IPS-20b (cell line): Measurements from ENCODE around the gene DAB2IP.

Experiments used
- H3K27ac ChIP-seq: one replicate; pipeline ENCODE4 v1.5.1; 2013; ENCODE audit warnings: low read length
- H3K27me3 ChIP-seq: 2 replicates; pipeline ENCODE4 v1.6.1; 2013; ENCODE audit warnings: mild to moderate bottlenecking, low read length, inconsistent platforms; ENCODE audit not compliant: insufficient read depth
- H3K36me3 ChIP-seq: 2 replicates; pipeline ENCODE4 v1.6.1; 2013; ENCODE audit warnings: low read depth, mild to moderate bottlenecking, inconsistent platforms, low read length, moderate library complexity; ENCODE audit not compliant: insufficient read depth
- H3K4me1 ChIP-seq: 2 replicates; pipeline ENCODE4 v1.6.1; 2013; ENCODE audit warnings: mild to moderate bottlenecking, control low read depth, inconsistent platforms, low read length, moderate library complexity; ENCODE audit not compliant: insufficient read depth
- H3K4me3 ChIP-seq: 2 replicates; pipeline ENCODE4 v1.5.1; 2013; ENCODE audit warnings: mild to moderate bottlenecking, low read length, inconsistent platforms
- H3K9ac ChIP-seq: 2 replicates; pipeline ENCODE4 v1.6.1; 2013; ENCODE audit warnings: low read depth, mild to moderate bottlenecking, inconsistent platforms, low read length, moderate library complexity
- H3K9me3 ChIP-seq: 2 replicates; pipeline ENCODE4 v1.6.1; 2013; ENCODE audit warnings: mild to moderate bottlenecking, low read depth, low read length, inconsistent platforms; ENCODE audit not compliant: insufficient read depth

DAB2IP gene

DNA sequence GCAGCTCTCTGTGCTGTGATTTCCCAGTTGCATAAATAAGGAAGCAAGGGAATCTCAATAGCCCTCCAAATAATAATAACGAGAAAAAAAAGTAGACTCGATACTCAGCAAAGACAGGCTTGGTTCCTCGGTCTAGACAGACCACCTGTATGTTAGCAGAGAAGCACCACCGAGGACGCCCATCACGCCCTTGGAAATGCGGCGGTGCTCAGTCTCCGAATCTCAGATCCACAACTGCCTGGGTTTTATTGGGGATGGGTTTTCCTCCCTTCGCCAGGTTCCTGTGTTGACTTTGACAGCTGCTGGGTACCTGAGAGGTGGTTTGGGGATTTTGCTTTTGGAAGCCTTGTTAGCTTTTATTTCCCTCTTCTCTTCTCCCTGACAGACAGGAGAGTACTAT, 7.2 kb downstream of the DAB2IP start:
- no peaks in the 10 kb centered on the region for H3K36me3 ChIP-seq
- H3K9ac ChIP-seq: no peak overlapping the region
- H3K27ac ChIP-seq: no peak overlapping the region
- no peaks in the 10 kb centered on the region for H3K27me3 ChIP-seq
- peaks cover 10% of the 10 kb centered on the region; the same call in 1 of the 2 replicates for H3K4me1 ChIP-seq
- no peaks in the 10 kb centered on the region for H3K9me3 ChIP-seq
- no peak overlapping the region for H3K4me3 ChIP-seq

DNA sequence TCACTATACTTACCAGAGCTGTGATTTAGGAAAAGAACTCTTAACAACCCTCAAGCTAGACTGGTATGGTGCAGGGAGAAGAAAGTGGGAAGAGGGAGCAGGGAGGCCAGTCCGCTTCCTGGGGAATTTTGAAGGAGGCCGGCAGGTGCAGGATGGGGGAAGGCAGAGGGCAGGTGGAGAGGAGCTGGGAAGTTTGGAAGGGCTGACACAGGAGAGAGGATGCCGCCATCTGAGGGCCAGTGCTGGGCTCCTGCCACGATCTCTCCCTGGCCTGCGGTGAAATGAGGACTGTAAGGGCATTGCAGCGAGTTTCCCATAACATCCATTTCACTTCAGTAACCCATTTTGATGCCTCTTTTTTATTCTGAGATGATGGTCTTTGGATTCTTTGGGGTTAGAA, 8.9 kb downstream of the DAB2IP start:
- H3K36me3 ChIP-seq: no peaks in the 10 kb centered on the region
- H3K27me3 ChIP-seq: no peaks in the 10 kb centered on the region
- H3K9me3 ChIP-seq: no peaks in the 10 kb centered on the region
- no peak overlapping the region for H3K9ac ChIP-seq
- no peak overlapping the region for H3K27ac ChIP-seq
- H3K4me3 ChIP-seq: no peak overlapping the region
- H3K4me1 ChIP-seq: peaks cover 9% of the 10 kb centered on the region; the same call in 1 of the 2 replicates

DNA sequence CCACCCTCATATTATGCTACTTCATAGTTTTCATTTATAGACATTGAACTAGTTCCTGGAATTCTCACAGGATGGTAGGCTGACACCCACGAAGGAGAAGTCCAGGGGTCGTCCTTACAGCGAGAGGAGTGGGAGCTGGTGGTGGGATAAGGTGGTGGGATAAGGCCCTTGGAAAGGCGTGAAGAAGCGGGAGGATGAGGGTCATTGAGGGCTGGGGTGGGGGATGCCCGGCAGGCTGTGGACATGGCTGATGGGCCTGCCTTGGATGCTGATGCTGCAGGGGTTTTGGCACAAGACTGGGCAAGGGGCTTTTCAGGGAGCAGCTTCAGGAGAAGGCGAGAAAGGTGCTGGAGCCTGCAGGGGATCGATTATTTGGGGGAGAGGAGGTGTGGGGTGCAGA, 9.4 kb downstream of the DAB2IP start:
- H3K27me3 ChIP-seq: no peaks in the 10 kb centered on the region
- no peak overlapping the region for H3K4me3 ChIP-seq
- no peak overlapping the region for H3K9ac ChIP-seq
- H3K36me3 ChIP-seq: no peaks in the 10 kb centered on the region
- H3K27ac ChIP-seq: no peak overlapping the region
- H3K9me3 ChIP-seq: no peaks in the 10 kb centered on the region
- H3K4me1 ChIP-seq: peaks cover 9% of the 10 kb centered on the region; the same call in 1 of the 2 replicates

DNA sequence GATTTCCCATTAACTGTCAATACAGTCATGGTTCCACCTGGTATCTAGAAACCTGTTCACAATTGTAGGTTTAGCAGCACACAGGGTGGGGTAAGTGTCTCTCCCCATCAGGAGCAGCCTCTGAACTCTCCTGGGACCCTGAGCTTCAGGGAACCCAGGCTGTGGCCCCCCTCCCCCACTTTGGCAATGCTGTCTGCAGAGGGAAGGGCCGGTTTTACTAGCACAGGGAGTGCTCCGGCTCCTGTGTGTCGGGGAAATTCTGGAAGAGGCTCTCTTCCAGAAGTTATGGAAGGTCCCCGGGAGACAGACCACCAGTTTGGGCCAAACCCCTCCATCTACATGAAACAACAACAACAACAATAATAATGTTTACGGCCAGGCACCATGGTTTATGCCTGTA, 9.9 kb downstream of the DAB2IP start:
- Histone ChIP-seq H3K4me3 (no peak overlapping the region), H3K9me3 (no peaks in the 10 kb centered on the region), H3K9ac (no peak overlapping the region), H3K27ac (no peak overlapping the region), H3K4me1 (peaks cover 9% of the 10 kb centered on the region; the same call in 1 of the 2 replicates), H3K27me3 (no peaks in the 10 kb centered on the region), H3K36me3 (no peaks in the 10 kb centered on the region)

GRCh38 chr9:121662359-121662758, 10.9 kb downstream of the DAB2IP start:
- Histone ChIP-seq H3K27me3 (no peaks in the 10 kb centered on the region), H3K36me3 (no peaks in the 10 kb centered on the region), H3K9me3 (no peaks in the 10 kb centered on the region), H3K4me1 (peaks cover 9% of the 10 kb centered on the region; the same call in 1 of the 2 replicates), H3K9ac (no peak overlapping the region), H3K4me3 (no peak overlapping the region), H3K27ac (no peak overlapping the region)

DNA sequence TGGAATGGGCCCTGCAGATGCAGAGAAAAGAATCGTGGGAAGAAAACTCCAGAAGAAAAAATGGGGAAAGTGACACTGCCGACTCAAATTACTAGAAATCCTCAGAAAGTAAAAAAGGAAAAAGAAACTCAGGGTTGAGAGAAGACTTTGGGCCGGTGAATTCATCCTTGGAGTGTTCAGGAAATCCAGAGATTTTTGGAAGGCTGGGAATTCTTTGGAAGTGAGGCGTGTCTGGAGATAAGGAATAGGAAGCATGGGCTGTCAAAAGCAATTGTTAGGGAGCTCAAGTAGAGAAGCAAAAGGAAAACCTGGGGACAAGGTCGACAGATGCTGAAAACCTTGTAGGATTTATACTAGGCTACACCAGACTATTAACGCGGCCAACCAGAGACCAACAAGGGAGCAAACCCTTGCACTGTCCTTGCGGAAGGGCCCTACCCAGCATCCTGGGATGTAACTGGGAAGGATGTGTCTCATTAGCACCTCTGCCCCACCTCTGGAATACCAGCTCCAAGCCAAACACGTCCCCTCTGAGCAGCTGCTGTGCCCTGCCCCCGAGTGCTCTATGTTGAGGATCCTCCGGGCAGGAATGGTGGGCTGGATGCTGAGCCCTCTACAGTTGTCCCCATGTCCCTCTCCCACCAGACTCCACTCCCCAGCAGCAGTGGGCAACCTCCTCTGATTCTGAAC, 11.6 kb downstream of the DAB2IP start:
- Histone ChIP-seq H3K4me1 (peaks cover 9% of the 10 kb centered on the region; the same call in 1 of the 2 replicates), H3K27ac (no peak overlapping the region)

DNA sequence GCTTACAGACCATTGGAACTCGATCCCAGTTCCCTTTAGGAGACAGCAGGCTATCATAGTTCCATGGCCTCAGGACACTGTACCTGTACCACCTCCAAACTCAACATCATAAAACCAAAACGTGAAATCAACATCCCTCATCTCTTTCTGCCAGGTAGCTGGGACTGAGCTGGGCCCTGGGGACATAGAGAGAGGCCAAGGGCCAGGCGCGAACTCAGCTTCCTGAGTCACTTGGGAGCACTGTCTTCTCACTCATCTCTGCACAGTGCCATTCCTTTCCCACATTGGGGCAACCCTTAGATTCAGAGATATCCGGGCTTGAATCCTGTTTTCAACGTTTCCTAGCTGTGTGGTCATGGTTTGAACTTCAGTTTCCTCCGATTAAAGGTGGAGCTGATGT, 12.2 kb downstream of the DAB2IP start:
- no peak overlapping the region for H3K4me3 ChIP-seq
- no peaks in the 10 kb centered on the region for H3K9me3 ChIP-seq
- no peak overlapping the region for H3K9ac ChIP-seq
- H3K4me1 ChIP-seq: peaks cover 9% of the 10 kb centered on the region; the same call in 1 of the 2 replicates
- no peak overlapping the region for H3K27ac ChIP-seq
- H3K36me3 ChIP-seq: no peaks in the 10 kb centered on the region
- no peaks in the 10 kb centered on the region for H3K27me3 ChIP-seq

More for the DNA sequence above, 11.6 kb downstream of the DAB2IP start:
- Histone ChIP-seq H3K9ac (no peak overlapping the region), H3K4me3 (no peak overlapping the region), H3K9me3 (no peaks in the 10 kb centered on the region), H3K27me3 (no peaks in the 10 kb centered on the region), H3K36me3 (no peaks in the 10 kb centered on the region)

GRCh38 chr9:121666294-121666693, 14.9 kb downstream of the DAB2IP start:
- H3K9ac ChIP-seq: no peak overlapping the region
- H3K27ac ChIP-seq: no peak overlapping the region
- peaks cover 9% of the 10 kb centered on the region; the same call in 1 of the 2 replicates for H3K4me1 ChIP-seq
- no peaks in the 10 kb centered on the region for H3K27me3 ChIP-seq
- H3K9me3 ChIP-seq: no peaks in the 10 kb centered on the region
- H3K36me3 ChIP-seq: no peaks in the 10 kb centered on the region
- H3K4me3 ChIP-seq: no peak overlapping the region

DNA sequence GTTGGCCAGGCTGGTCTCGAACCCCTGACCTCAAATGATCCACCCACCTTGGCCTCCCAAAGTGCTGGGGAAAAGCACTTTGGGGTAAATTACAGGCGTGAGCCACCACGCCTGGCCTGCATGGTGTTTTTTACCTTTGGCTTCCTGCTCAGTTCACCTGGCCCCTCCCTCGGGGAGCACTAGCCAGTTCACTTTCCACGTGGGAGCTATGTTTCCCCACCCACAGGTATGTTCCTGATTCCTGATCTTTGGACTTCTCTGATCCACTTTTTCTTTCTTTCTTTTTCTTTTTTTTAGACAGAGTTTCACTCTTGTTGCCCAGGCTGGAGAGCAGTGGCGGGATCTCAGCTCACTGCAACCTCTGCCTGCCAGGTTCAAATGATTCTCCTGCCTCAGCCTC, 15.8 kb downstream of the DAB2IP start:
- Histone ChIP-seq H3K27me3 (no peaks in the 10 kb centered on the region), H3K9ac (no peak overlapping the region), H3K9me3 (no peaks in the 10 kb centered on the region), H3K4me1 (peaks cover 9% of the 10 kb centered on the region; the same call in 1 of the 2 replicates), H3K4me3 (no peak overlapping the region), H3K27ac (no peak overlapping the region), H3K36me3 (no peaks in the 10 kb centered on the region)

DNA sequence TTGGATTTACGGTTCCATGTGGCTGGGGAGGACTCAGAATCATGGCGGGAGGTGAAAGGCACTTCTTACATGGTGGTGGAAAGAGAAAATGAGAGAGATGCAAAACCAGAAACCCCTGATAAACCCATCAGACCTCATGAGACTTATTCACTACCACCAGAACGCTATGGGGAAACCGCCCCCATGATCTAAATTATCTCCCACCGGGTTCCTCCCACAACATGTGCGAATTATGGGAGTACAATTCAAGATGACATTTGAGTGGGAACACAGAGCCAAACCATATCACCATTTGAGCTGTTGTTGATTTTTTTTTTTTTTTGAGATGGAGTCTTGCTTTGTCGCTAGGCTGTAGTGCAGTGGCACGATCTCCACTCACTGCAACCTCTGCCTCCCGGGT, 16.5 kb downstream of the DAB2IP start:
- H3K9ac ChIP-seq: no peak overlapping the region
- no peak overlapping the region for H3K4me3 ChIP-seq
- H3K4me1 ChIP-seq: peaks cover 7% of the 10 kb centered on the region; the same call in 1 of the 2 replicates
- no peak overlapping the region for H3K27ac ChIP-seq
- no peaks in the 10 kb centered on the region for H3K36me3 ChIP-seq
- H3K9me3 ChIP-seq: no peaks in the 10 kb centered on the region
- no peaks in the 10 kb centered on the region for H3K27me3 ChIP-seq

- peaks cover 11% of the 10 kb centered on the region for H3K4me1 ChIP-seq
- H3K36me3 ChIP-seq: no peaks in the 10 kb centered on the region
- no peak overlapping the region for H3K27ac ChIP-seq
- no peaks in the 10 kb centered on the region for H3K9me3 ChIP-seq
- no peaks in the 10 kb centered on the region for H3K27me3 ChIP-seq
- H3K4me3 ChIP-seq: no peak overlapping the region
- no peak overlapping the region for H3K9ac ChIP-seq
Measured at GRCh38 chr9:121670431-121670830, 19.0 kb downstream of the DAB2IP start.

GRCh38 chr9:121671612-121672155, 20.2 kb downstream of the DAB2IP start:
- Histone ChIP-seq H3K4me3 (no peak overlapping the region), H3K27ac (no peak overlapping the region), H3K4me1 (peaks cover 14% of the 10 kb centered on the region), H3K27me3 (no peaks in the 10 kb centered on the region), H3K9me3 (no peaks in the 10 kb centered on the region), H3K9ac (no peak overlapping the region), H3K36me3 (no peaks in the 10 kb centered on the region)
